ENCODE results near the gene TMEM204. TPM values are rescaled to one million over a fixed set of nuclear protein-coding genes. Genes with fewer than 3 reads are reported as not detected.
A peak's percentile ranks its signal among the peaks of the same experiment; 100 is the strongest.

The TMEM204 gene
- total RNA-seq (2014; rRNA removed), result not detected in 2 replicates
- polyA plus RNA-seq (2012), result 0.07 TPM

DNA sequence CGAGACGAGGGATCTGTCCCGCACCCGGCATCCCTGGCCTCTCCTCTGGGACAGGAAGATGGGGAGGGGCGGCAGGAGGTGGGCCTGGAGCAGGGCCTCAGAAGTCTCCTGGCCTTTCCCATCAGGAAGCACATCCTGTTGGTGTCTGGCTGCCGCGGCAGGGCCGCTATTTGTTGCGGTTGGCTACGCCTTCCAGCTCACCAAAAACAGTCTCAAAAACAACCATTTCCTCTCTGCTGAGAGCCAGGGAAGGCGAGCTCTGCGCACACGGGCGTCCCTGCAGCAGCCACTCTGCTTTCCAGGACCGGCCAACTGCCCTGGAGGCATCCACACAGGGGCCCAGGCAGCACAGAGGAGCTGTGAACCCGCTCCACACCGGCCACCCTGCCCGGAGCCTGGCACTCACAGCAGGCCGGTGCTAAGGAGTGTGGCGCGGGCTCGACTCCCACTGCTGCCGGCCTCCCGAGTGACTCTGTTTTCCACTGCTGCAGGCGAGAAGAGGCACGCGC lies at the start of gene TMEM204:
Gene TMEM204, plus strand, starts transcription at position 224 of the 509 bp plus-strand sequence. CDS start 610 bp downstream, outside the sequence.
- no peak for DNase-seq (ENCODE audit: low read depth)

DNA sequence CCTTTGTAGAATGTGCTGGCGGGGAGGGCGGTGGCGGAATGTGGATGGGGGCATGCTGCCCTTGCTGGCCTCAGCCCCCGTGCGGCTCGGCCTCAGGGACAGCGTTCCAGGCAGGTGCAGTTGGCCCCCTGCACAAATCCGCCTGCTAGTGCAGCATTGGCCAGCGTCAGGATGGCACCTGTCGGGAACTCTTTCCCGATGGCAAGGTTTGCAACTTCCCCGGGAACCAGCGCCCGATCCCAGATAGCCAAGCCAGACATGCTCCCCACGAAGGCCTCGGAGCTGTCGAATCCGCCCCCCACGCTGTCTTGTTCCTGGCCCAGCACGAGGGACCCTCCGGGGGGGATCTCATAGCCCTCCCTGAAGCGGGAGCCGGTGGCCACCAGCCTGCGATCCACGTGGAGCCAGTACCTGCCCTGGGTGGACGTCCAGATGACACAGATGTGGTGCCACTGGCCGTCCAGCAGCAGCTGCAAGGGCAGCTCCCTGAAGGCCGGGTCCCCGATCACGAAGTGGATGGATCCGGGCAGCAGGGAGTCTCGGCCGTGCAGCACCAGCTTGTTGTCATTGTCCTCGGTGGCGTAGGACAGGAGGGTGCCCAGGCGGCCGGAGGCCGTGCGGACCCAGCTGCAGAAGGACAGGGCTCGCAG lies 47.5 kb upstream of the TMEM204 start:
- DNase-seq (ENCODE audit: low read depth), result no peak

DNA sequence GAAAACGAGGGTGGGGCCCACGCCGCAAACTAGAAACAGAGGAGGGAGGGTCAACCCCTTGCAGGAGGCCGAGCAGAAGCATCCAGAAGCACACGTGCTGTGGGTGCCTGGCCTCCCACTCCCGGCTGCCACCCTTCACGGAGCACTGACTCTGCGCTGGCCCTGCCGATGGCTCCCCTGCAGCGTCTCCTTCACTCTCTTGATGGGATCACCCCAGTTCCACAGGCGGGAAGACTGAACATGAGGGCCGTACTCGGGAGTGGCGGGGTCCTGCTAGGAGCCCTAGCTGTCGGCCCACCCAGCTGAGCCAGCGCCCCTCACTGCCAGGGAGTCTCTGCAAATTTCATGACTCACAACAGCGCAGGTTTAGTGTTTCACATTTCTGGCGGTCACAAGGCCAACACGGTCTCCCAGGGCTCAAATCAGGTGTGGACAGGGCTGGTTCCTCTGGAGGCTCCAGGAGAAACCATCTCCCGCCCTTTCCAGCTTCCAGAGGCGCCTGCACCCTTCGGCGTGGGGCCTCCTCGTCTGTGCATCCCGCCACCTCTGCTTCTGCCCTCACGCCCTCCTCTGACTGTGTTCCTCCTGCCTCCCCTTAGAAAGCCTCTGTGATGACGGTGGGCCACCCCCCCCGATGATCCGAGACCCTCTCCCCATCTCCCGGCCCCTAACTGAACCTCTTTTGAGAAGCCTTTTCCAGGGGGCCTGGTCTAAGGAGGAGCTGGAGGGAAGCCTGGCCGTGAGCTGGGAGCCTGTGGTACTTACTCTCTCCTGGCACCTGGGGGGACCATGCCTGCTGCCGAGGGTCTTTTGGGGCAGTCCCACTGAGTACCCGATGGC lies 46.7 kb upstream of the TMEM204 start:
- DNase-seq (ENCODE audit: low read depth), result no peak

DNA sequence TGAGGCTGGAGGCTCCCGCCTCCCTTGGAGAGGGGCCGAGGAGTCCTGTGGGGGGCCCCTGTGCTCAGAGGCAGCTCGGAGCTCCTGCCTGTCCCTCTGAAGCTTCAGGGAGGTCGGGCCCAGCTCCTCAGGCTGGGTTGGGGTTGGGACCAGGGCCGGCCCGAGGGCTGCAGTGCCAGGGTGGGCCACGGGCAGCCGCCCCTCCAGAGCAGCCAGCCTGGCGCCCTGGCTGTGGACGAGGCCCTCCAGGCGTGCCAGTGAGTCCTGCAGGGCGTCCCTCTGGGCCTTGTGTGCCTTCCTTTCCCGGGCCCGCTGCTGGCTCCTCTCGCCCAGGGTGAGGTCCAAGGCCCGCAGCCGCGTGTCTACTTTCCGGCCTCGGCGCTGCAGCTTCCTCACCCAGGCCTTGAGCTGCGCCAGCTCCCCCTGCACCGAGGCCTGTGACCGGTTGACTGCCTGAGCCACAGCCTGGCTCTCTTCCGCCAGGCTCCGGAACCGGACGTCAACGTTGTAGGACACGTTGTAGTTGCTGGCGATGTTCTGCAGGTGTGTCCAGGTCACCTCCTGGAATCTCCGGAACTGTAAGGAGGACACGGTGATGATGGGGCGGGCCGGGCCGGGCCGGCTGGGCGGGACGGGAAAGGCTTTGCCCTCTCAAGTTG lies 45.9 kb upstream of the TMEM204 start:
- DNase-seq (ENCODE audit: low read depth), result no peak

DNA sequence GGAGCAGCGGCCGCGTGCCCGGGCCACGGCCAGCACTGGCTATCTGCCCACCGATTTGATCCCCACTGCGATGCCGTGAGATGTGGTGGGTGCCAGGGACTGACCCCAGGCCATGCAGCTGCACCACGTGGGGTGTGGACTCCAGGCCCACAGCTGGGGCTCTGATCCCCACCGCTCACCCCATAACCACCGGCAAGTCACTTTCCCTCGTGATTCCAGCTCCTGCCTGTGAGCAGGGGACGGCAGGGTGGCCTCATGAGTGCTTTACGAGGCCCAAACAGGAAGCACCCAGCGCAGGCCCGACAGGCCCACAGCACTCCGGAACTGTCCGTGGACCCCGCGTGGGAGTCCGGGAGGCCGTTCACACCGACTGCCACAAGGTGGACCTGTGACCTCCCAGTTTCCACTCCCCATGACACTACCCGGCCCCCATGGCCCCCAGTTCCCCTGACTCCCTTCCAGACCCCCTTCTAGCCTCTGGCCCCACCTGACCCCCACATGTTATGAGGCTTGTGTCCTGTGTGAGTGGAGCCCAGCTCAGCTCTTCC lies 45.3 kb upstream of the TMEM204 start:
- DNase-seq (ENCODE audit: low read depth), result no peak

DNA sequence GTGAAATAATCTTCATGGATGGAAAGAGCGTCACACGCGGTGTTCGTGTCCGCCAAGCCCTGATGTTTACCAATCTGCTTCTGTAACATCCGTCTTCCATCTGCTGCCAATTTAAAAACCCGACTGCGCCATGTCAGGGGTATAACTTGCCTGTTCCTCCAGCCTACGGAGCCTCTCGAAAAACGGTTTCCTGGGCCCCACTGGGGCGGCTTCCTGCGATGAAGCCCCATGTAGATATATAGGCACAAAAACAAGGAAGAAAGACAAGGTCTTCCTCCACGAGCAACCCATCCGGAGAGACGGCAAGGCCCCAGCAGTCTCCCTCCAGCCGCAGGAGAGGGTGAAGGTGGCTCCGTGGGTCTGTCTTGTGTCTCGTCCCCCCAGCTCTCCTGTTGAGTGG lies 44.8 kb upstream of the TMEM204 start, which contains the start of gene PTX4:
Gene PTX4, minus strand, starts transcription at position 326 of the 400 bp plus-strand sequence. Its CDS starts 35 bp downstream, at position 291.
- no peak for DNase-seq (ENCODE audit: low read depth)

DNA sequence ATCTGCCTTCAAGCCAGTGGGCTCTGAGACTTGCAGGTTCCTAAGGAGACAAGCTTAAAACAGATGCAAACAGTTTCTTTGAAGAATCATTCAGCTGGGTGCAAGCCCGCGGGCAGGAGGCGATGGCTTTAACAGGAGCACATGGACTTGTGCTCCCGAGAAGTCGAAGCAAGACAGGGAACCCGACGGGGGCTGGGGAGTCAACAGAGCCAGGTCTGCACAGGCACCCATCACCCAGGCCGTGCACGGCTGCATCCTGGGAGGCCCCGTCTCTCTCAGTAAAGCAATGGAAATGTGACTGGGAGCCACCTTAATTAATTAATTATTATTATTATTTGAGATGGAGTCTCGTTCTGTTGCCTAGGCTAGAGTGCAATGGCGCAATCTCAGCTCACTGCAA lies 44.4 kb upstream of the TMEM204 start:
- no peak for DNase-seq (ENCODE audit: low read depth)

DNA sequence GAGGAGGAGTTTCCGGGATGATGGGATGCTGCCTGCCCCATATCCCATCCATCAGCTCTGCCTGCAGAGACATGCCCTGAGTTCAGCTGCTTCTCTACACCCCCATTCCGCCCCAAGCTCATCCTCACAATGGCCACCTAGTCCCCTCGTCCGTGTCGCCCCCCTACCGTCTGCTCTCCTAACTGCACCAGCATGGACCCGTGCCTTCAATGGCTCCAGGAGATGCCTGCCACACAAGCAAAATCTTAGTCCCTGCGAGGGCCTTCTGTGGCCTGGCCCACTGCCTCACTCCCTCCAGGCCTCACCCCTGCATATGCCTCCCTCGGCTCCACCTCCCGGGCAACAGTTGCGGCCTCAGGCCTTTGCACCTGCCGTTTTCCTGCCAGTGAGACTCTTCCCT lies 42.1 kb upstream of the TMEM204 start:
- DNase-seq (ENCODE audit: low read depth), result no peak

DNA sequence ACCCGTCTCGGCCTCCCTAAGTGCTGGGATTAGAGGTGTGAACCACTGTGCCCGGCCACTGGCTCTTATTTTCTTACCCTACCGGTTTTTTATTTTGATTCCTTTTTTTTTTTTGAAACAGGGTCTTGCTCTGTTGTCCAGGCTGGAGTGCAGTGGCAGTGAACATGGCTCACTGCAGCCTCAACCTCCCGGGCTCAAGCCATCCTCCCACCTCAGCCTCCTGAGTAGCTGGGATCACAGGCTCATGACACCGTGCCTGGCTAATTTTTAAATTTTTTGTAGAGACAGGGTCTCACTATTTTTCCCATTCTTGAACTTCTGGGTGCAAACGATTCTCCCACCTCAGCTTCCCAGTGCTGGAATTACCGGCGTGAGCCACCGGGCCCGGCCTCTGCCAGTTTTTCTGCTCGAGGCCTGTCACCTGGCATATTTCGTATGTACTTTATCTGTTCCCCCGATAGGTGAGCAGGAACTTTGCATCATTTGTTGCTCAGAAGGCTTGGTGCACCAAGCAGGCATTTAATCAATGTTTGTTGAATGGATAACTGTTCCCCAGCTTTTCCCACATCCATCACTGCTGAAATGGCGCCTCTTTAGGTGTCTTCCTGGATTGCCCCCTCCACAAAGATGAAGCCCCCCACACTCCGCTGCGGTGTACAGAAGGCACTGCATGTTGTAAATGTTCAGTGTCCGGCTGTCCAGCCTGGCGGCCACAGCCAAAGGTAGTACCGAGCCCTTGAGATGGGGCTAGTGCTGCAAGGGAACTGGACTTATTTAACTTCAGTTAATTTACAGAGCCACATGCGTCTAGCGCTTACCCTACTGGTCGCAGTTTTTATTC lies 41.2 kb upstream of the TMEM204 start:
- DNase-seq (ENCODE audit: low read depth), result no peak

DNA sequence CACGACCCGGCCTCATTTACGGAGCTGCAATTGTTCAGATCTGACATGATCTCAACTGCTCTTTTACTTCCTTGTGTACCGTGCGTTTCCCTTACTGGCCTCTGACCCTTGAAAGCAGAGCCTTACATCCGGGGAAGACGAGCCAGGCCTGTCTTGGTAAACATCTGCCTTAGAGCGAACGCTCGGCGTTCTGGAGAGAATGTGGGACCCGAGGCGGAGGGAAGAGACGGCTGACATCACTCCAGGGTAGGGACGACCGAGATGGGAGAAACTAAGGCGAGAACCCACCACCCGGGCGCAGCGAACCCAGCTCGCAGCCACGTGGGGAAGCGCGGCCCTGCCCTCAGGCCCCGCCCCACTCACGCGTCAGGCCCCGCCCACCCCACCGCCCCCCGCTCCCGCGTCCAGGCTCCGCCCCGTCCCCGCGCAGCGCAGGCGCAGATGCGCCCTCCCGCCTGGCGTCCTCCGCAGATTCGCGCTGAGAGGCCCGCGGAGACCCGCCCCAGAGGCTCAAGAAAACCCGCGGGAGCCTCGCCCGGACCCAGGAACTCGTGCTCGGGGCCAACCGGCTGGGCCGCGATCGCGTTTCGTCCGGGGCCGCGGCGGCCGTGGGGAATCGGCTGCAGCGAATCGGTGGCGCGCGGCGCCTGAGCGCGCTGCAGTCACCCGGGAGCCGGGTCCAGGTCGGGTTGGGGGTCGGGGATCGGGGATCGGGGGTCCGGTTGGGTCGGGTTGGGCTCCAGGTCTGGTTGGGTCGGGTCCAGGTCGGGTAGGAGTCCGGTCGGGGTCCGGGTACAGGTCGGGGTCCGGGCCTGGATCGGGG lies 40.3 kb upstream of the TMEM204 start, which contains the start of gene TELO2:
Gene TELO2, plus strand, starts transcription at position 438 of the 823 bp plus-strand sequence. CDS start 922 bp downstream, outside the sequence.
- peak; percentile 70 for DNase-seq (ENCODE audit: low read depth)

DNA sequence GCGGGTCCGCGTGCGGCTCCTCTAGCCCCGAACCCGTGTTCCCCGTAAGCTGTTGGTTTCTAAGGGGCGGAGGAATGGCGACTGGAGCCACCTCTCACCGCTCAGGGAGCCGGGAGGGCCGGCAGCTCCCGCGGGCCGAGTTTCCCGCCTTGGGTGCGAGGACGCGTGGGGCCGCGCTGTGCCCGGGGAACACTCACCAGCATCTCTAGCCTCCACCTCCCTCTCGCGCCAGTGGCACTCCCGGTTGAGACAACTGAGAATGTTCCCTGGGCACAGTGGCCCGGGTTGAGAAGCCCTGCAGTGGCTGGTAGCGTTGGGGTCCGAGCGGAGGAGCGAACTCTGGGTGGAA lies 39.7 kb upstream of the TMEM204 start:
- peak; percentile 20 for DNase-seq (ENCODE audit: low read depth)

DNA sequence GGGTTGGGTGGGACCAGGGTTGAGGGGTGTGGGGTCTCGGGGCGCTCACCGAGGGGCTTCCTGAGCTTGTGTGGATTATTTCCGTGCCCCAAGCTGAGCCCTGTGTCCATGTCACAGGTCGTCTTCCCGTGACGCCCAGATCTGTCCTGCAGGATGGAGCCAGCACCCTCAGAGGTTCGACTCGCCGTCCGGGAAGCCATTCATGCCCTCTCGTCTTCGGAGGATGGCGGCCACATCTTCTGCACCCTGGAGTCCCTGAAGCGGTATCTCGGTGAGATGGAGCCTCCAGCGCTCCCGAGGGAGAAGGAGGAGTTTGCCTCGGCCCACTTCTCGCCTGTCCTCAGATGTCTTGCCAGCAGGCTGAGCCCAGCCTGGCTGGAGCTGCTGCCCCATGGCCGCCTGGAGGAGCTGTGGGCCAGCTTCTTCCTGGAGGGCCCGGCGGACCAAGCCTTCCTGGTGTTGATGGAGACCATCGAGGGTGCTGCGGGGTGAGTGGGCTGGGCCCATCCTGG lies 39.3 kb upstream of the TMEM204 start:
- DNase-seq (ENCODE audit: low read depth), result peak; percentile 60

DNA sequence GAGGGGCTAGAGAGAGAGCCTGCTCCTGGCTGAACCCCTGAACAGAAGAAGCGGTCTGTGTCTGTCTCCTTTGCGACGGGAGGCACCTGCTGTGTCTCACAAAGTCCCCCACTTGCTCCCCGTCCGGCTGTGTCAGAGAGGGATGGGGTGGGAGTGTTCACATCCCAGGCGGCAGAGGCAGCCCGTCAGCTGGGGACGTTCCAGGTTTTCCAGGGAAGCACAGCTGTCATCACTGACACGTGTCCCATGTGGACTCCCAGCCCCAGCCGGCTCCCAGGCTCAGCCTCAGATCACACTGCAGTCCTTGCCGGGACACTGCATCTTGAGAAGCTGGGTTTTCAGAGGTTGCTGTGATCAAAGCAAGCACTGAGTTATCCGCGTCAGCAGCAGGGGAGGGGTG lies 38.8 kb upstream of the TMEM204 start:
- DNase-seq (ENCODE audit: low read depth), result peak; percentile 21

DNA sequence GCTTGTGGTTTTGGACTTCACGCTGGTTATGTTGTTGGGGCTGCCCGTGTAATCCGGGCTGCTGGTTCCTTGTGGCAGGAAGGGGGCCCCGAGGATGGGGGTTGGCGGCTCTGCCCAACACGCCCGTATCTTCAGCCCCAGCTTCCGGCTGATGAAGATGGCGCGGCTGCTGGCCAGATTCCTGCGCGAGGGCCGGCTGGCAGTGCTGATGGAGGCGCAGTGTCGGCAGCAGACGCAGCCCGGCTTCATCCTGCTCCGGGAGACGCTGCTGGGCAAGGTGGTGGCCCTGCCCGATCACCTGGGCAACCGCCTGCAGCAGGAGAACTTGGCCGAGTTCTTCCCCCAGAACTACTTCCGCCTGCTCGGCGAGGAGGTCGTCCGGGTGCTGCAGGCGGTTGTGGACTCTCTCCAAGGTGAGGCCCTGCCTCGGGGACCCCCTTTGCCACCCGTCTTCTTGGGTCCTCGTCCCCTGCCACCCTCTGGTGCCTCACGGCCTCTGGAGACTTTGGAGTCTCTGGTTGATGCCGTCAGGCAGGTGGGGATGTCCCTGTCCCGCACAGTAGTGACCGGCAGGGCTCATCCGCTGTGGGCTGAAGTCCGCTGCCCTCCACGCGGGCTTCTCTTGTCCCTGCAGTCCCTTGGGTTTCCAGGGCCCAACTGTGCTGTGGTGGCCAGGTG lies 38.1 kb upstream of the TMEM204 start:
- no peak for DNase-seq (ENCODE audit: low read depth)

DNA sequence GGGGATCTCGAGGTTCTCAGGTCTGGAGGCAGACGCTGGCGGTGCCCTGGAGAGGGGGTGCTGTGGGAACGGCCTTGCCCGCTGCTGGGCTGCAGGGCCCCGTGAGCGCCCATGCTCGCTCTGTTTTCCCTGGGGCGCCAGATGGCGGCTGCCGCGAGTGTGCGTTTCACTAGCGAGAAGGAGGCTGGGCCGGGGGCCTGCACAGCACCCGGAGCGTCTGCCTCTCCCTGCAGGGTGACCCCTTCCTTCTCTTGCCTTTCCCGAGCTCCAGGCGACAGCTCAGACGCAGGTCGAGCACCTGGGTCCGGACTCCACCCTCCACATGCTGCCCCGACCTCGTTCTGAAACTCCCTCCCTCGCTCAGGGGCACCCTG lies 37.6 kb upstream of the TMEM204 start:
- no peak for DNase-seq (ENCODE audit: low read depth)

DNA sequence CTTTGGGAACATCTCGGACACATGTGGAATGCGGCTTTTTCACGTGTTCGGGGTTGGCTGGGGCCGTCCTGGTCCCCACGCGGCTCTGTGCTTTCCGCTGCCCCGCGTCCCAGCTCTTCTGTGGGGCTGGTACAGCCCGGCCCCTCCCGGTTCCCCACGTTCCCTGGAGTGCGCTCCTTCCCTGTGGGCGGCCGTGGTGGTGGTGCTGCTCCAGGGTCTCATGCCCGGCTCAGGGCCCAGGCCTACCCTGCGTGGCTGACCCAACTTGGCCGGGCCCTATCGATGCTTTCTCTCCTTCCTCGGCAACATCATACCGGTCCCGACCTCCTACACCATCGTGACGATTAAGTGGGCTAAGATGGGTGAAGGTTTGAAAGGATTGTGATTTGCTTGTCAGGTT lies 37.0 kb upstream of the TMEM204 start:
- no peak for DNase-seq (ENCODE audit: low read depth)

DNA sequence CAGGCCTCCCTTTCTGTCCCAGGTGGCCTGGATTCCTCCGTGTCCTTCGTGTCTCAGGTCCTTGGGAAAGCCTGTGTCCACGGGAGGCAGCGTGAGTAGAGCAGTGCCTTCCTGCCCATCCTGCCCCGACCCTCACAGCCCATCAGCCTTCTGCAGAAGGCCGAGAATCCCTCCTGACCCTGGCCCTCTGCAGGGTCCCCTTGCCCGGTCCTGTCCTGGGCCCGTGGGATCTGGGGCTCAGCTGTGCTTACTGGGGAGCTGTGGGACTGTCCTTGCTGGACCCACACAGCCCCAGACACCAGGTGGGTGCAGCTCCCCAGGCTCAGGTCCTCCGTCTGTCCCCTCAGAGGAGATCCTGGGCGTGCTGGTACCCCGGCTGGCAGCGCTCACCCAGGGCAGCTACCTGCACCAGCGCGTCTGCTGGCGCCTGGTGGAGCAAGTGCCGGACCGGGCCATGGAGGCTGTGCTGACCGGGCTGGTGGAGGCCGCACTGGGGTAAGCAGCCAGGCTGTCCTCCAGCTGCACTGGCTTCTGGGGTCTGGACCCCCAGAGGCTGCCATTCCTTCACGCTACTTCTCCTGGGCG lies 36.4 kb upstream of the TMEM204 start:
- DNase-seq (ENCODE audit: low read depth), result no peak

DNA sequence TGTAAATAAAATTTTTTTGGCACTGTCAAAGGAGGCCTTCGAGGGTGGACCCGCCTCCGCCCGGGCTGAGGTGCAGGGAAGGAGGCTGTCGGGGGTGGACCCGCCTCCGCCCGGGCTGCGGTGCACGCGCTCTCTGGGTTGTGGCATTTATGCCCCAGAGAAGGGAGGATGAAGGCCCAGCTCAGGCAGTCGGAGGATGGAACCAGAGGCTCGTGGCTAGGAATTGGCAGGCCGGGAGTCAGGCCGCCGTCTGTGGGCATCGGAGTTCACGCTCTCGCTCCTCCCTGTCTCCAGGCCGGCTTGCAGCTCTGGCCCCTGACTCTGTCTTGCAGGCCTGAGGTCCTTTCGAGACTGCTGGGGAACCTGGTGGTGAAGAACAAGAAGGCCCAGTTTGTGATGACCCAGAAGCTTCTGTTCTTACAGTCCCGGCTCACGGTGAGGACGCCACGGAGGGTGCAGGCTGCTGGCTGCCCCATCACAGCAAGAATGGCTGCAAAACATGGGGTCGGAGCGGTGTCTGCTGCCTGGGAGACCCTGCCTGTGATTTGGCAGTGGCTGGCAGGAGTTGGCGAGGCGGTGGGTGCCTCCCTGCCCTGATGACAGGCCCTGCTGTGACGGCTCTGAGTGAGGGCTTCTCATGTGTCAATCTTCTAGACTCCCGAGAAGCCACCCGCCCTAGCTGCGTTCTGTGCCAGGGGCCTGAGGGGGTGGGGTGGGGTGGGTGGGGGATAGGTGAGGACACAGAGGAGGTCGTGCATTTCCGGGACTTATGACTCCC lies 34.4 kb upstream of the TMEM204 start:
- DNase-seq (ENCODE audit: low read depth), result no peak
